Left lobe of liver (tissue), 2 donors: ENCODE measurements around the gene MNT. TPM values are rescaled to one million over a fixed set of nuclear protein-coding genes. Genes with fewer than 3 reads are reported as not detected.

Experiments used
- ATAC-seq: fragments of 200-7000 bp; cut with Tn5 transposase; one replicate; pipeline ENCODE4 v1.9.1; 2020; ENCODE audit warnings: mild to moderate bottlenecking, moderate library complexity
- DNase-seq: peaks from one replicate; pipeline ENCODE4 v3.0.0-alpha.2; 2020; ENCODE audit warnings: low spot score
- total RNA-seq: library from RNA; stranded (reverse); gene quantifications from one replicate; pipeline ENCODE4 v1.2.1, GENCODE V29; 2021
- donor health status: DM: no; HTN: no; CAD: no; lungs with moderate emphysema.
- donor health status: DM: no; HTN: yes; CAD: no.

The MNT gene
- total RNA-seq, 1 donor from 2014 or later = 8.6 TPM

DNA sequence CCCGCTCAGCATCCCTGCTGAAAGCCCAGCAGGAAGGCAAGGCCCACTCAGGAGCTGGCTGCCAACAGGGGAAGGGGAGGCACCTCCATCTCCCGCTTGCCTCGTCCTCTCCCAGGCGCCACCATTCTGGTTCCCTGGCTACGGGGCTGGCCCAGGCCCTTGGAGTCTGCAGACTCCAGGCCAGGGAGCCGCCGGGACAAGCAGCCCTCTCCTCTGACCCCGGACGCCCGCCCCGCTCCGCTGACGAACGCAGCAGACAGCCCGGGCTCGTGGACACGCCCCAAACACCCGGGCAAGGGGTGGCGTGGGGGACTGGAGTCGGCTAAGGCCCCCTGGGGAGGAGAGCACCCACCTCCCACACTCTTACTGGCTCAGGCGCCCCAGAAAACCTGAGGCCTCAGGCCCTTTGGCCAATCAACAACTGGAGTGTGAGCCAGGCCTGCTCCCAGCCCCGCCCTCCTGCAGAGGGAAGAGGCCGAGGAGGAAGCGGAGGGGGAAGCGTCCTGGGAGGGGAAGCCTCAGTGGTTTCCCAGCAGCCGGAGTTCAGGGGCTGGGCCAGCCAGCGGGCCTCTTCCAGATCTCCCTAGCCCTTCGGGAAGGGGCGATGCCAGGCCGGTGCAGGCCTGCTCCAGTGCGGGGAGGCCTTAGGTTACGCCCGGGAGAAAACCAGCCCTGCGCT lies 4.2 kb downstream of the MNT start:
- DNase-seq (peak; percentile 81), ATAC-seq (no peak)

- ATAC-seq = no peak
- no peak for DNase-seq
Observed at GRCh38 chr17:2396192-2396567, 4.7 kb downstream of the MNT start.

GRCh38 chr17:2395258-2396181 lies 5.3 kb downstream of the MNT start:
- DNase-seq = no peak
- ATAC-seq = no peak

DNA sequence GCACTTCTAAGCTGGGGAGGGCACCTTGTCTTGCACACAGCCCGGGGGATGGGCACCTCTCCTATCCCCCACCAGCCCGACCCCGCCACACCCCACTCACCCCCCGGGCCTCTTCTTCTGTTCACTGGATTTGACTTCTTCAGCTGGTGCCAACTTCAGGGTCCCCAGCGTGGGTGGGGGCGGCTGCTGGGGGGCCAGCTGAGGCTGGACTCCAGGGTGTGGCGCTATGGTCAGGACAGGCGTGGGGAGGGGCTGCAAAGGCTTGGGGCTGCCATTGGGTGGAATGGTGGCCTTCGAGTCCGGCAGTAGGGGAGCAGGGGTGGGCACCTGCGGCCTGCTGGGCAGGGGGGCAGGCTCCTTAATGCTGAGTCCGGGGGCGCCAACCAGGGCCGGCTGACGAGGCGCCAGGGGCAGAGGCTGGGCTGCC lies 6.1 kb downstream of the MNT start:
- no peak for ATAC-seq
- no peak for DNase-seq

DNA sequence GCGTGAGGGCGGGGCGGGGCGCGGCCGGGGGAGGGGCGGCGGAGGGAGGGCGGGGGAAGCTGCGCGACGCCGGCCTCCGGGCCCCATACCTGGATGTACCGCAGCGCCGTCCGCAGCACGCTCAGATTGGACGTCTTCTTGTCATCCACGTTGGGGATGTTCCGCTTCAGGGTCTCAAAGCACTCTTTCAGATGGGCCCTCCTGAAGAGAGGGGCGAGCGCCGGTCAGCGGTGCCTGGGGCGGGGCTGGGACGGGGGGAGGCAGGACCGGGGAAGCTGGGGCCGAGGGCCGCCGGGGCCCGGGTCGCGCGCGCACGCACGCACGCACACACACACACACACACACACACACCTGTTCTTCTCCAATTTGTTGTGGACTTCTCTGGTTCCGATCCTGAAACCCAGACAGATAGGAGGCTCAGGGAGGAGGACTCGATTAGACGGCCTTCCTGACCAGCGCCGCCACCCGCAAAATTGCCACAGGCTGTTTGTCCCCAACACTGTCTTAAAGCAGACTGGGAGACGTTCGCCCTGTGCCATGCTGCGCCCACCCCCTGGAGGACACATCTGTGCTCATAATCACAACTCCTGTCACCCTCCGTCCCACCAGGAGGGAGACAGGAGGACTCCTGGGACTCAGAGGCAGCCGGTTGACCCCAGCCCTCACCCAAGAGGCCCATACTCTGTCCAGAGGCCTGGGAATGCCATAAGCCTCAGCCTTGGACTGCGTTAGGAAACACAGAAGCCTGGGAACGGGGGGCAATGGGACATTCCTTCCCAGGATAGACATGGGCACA lies 6.7 kb downstream of the MNT start:
- no peak for ATAC-seq
- no peak for DNase-seq

- peak; percentile 66 for ATAC-seq
Observed at GRCh38 chr17:2393174-2393953, 7.5 kb downstream of the MNT start.

GRCh38 chr17:2392252-2393173 lies 8.3 kb downstream of the MNT start:
- peak; percentile 97 for DNase-seq
- ATAC-seq = peak; percentile 75

More at GRCh38 chr17:2393174-2393953, 7.5 kb downstream of the MNT start:
- peak; percentile 92 for DNase-seq

GRCh38 chr17:2391597-2392251 lies 9.1 kb downstream of the MNT start:
- no peak for DNase-seq
- ATAC-seq = no peak

- ATAC-seq (no peak), DNase-seq (no peak)
Observed at GRCh38 chr17:2390199-2390836, 10.5 kb downstream of the MNT start.

DNA sequence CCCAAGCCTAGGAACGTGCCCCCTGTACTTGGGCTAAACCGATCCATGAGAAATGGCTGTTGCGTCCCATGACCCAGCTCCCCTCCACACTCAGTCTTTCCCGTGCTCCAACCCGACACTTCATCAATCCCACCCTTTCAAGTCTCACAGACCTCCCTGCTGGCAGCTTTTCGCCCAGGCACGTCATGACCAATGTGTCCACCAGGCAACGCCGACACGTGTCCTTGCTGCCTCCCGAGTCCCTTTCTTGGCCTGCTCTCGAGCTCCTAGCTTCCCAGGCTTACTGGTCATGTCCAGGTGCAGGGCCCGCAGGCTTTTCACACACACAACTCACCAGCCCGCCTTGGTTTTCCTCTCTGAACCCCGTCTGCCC lies 12.2 kb downstream of the MNT start:
- no peak for DNase-seq
- no peak for ATAC-seq

DNA sequence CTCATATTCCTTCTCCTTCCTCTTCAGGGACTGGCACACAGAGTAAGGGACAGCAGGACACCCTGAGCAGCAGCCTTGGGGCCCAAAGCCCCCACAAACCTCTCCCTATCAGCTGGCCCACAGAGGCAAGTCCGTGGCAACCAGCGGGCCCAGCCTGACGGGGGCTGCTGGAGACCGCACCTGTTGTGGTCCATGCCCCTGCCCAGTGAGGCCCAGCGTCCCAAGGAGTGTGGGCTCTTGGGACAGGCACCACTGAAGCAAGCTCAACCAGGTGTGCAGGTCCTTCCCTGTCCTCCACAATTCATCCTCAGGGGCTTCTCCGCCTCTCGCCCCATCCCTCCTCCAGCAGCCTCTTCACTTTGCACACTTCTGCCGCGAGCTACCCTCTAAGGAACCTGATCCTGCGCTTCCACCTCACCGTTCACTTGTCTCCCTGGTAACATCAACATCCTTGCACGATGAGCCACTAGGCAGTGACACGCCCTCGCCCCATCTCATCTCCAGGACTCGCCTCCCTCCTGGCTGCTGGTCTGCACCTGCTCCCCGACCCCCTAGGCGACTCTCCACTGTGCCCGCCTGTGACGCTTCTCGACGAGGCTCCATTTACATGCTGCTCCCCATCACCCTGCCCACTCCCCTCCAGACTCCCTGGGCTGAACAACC lies 12.7 kb downstream of the MNT start:
- no peak for ATAC-seq
- no peak for DNase-seq

- ATAC-seq (no peak), DNase-seq (no peak)
Observed at GRCh38 chr17:2387086-2388019, 13.5 kb downstream of the MNT start.

DNA sequence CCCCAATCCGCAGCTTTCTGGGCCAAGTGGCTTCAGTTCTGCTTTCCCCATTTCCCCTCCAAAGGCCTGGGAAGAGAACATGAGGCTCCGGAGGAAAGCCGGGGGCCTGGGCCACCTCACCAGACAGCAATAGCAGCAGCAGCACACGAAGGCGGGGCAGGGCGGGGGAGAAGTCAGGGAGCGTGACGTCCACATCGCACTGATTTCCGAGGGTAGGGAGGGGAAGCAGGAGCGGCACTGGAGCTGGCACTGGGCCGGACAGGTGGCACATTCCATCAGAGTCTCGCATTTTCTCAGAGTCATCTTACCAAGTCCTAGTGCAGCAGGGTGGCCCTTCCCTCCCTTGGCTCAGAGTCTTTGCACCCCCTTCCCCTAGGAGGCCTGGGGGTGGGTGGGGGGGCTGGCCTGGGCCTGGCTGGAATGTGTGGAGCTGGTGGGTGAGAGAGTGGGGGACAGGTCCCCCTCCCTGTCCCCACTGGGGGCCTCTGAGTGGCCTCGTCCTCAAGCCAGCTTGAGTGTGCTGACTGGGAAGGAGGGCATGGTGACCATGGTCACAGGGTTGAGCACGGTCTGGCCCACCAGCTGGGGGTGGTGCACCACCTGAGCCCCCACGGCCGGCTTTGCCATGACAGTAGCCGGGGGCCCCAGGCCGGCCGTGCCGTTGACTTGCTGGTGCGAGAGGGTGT lies 14.3 kb downstream of the MNT start:
- no peak for DNase-seq
- ATAC-seq = no peak

DNA sequence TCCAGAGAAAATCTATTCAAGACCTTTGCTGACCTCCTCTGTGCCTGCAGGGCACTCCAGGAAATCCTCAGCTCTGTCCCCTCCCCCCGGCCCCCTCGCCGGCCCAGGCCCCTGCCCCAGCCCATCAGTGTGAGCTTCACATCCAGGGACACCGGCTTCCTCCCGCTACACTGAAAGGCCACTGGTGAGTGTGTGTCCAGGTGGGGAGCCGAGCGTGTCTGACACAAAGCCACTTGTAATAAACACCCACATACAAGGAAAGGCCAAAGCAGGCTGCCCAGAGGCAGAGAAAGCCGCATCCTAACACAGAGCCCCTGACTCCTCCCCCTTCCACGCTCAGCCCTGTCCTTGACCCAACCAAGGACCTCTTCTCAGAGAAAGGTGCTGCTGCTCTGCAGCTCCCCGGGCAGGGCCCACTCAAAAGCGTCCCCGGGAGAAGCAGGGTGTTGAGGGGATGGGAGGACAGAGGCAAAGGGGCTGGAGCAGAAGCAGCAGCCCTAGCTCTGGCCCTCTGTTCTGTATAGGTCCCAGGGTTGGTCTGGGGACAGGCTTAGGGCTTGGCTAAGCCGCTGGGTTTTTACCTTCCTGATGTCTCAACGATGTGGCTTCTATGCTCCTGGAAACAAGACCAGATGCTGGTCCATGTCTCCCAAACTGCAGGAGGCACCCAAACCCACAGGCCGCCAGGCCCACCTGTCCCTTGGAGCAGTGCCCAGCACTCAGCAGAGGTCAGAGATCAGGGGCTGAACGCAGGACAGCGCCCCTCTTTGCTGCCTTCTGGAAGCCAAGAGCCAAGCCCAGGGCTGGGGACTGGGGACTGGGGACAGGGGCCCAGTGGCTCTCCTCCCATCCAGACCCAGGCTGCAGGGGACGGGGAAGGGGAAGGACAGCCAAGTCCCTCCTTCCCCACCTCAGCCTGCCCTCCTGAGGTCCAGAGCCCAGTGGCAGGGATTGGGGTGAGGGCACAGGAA lies 15.3 kb downstream of the MNT start:
- DNase-seq (no peak), ATAC-seq (no peak)
